OCI-LY1 (cell line): Measurements from ENCODE around the gene HOTAIR.

Experiments
- H2AFZ ChIP-seq: fragments of 200-600 bp; sonication (generic), shearing (Covaris generic); 2 replicates; pipeline ENCODE4 v1.6.0; 2014; ENCODE audit warnings: antibody characterized with exemption, mild to moderate bottlenecking, low read length
- H3F3A ChIP-seq: fragments of 200-600 bp; sonication (generic), shearing (Covaris generic); 2 replicates; pipeline ENCODE4 v1.6.0; 2014; ENCODE audit warnings: mild to moderate bottlenecking, antibody characterized with exemption, low read length, moderate library complexity; ENCODE audit not compliant: insufficient read depth
- H3K27ac ChIP-seq: fragments of 200-600 bp; sonication (generic); 2 replicates; pipeline ENCODE4 v1.5.1; 2014; ENCODE audit warnings: low read length, mixed run types, mild to moderate bottlenecking, low read depth; ENCODE audit not compliant: poor library complexity, severe bottlenecking
- H3K27me3 ChIP-seq: fragments of 200-600 bp; sonication (generic); 2 replicates; pipeline ENCODE4 v1.6.0; 2014; ENCODE audit warnings: antibody characterized with exemption, mild to moderate bottlenecking, low read length, moderate library complexity; ENCODE audit not compliant: insufficient read depth
- H3K36me3 ChIP-seq: fragments of 200-600 bp; sonication (generic); 2 replicates; pipeline ENCODE4 v1.6.1; 2014; ENCODE audit warnings: mild to moderate bottlenecking, antibody characterized with exemption, low read length, moderate library complexity, mixed read lengths; ENCODE audit not compliant: insufficient read depth
- H3K4me1 ChIP-seq: fragments of 200-600 bp; sonication (generic); 2 replicates; pipeline ENCODE4 v1.5.1; 2014; ENCODE audit warnings: mild to moderate bottlenecking, low read length, moderate library complexity; ENCODE audit not compliant: insufficient read depth, severe bottlenecking
- H3K4me2 ChIP-seq: fragments of 200-600 bp; sonication (generic), shearing (Covaris generic); 2 replicates; pipeline ENCODE4 v1.6.1; 2014; ENCODE audit warnings: low read length
- H3K4me3 ChIP-seq: fragments of 200-600 bp; sonication (generic); 2 replicates; pipeline ENCODE4 v1.5.1; 2014; ENCODE audit warnings: low read length, low read depth, mild to moderate bottlenecking, mixed read lengths; ENCODE audit not compliant: poor library complexity, severe bottlenecking
- H3K79me2 ChIP-seq: fragments of 200-600 bp; shearing (Covaris generic); 2 replicates; pipeline ENCODE4 v1.6.1; 2016; ENCODE audit warnings: mixed run types, low read length, mixed read lengths; ENCODE audit not compliant: insufficient read depth
- H3K9ac ChIP-seq: fragments of 200-600 bp; sonication (generic), shearing (Covaris generic); 2 replicates; pipeline ENCODE4 v1.6.1; 2014; ENCODE audit warnings: mild to moderate bottlenecking, low read length, mixed read lengths
- H3K9me2 ChIP-seq: fragments of 200-600 bp; sonication (generic), shearing (Covaris generic); 2 replicates; pipeline ENCODE4 v1.6.1; 2014; ENCODE audit warnings: low read depth, mild to moderate bottlenecking, low read length, mixed read lengths
- H3K9me3 ChIP-seq: fragments of 200-600 bp; shearing (Covaris generic); 2 replicates; pipeline ENCODE4 v1.6.1; 2014; ENCODE audit warnings: low read length, mixed read lengths
- H4K20me1 ChIP-seq: fragments of 200-600 bp; sonication (generic), shearing (Covaris generic); 2 replicates; pipeline ENCODE4 v1.6.0; 2016; ENCODE audit warnings: mild to moderate bottlenecking, low read length; ENCODE audit not compliant: insufficient read depth
- CTCF ChIP-seq: fragments of 200-600 bp; sonication (generic), shearing (Covaris generic); IDR thresholded peaks from 2 replicates; pipeline ENCODE4 v1.5.1; 2017; ENCODE audit warnings: mild to moderate bottlenecking, antibody characterized with exemption, low read length, moderate library complexity, mixed read lengths
- EZH2 ChIP-seq: fragments of 200-600 bp; sonication (generic), shearing (Covaris generic); IDR thresholded peaks from 2 replicates; pipeline ENCODE4 v1.8.0; 2017; ENCODE audit warnings: borderline replicate concordance, mixed run types, mild to moderate bottlenecking, antibody characterized with exemption, low read length, moderate library complexity, mixed read lengths

The HOTAIR gene

DNA sequence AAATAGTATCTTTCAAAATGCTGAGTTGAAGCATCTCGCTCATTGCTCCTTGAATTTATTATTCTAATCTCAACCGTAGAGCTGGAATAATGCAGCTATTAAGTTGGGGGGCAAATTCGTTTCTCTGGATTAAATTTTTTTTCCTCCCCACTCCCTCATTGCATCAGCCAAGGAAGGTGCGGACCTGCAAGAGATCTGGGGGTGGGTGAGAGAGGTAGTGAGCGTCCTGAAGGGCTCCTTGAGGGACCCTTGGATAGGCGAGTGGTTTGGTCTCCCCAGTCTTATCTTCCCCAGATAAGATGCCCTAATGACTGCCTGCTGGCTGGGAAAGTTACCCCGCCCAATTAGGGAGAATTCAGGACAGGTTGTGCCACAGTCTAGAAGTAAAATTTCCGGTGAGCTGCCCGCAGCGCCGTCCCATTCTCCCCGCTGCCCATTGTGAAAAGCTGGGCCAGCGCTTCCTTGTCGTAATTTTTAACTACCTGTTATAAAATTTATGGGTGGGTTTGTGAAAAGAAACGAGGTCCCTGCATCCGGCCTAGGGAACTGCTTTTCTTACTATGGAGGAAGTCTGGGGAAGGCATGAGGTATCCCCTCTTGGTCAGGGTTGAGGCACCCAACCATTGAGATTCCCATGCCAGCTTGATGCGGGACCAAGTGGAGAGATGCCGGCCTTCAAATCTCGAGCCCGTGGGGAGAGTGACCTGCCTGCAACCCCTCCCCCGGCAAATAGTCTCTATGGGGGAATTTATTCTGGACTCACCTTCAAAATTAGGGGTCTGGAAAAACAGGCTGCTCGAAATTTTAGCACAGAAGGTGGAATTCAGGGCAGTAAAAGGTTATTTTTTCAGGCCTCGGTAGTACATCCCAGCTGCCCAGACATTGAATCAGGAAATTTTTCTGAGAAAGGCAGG is 40.5 kb upstream of the HOTAIR start:
- Histone ChIP-seq H3K27ac (no peak overlapping the region), H3K4me1 (peaks cover 22% of the 10 kb centered on the region), H3K4me2 (no peak overlapping the region), H3K9me3 (no peaks in the 10 kb centered on the region), H3K9ac (no peak overlapping the region), H4K20me1 (no peaks in the 10 kb centered on the region), H3K4me3 (no peak overlapping the region), H3F3A (no peaks in the 10 kb centered on the region), H3K79me2 (no peaks in the 10 kb centered on the region), H3K36me3 (no peaks in the 10 kb centered on the region), H2AFZ (no peak overlapping the region), H3K9me2 (no peaks in the 10 kb centered on the region), H3K27me3 (peaks cover 3% of the 10 kb centered on the region; the same call in 1 of the 2 replicates)
- TF ChIP-seq CTCF (no peak), EZH2 (no peak)

- Histone ChIP-seq H3K9ac (no peak overlapping the region), H3K79me2 (no peaks in the 10 kb centered on the region), H3K4me1 (peaks cover 21% of the 10 kb centered on the region), H3F3A (no peaks in the 10 kb centered on the region), H3K27me3 (peaks cover 10% of the 10 kb centered on the region; the same call in 1 of the 2 replicates), H3K9me2 (no peaks in the 10 kb centered on the region), H3K36me3 (no peaks in the 10 kb centered on the region), H2AFZ (no peak overlapping the region), H3K4me3 (no peak overlapping the region), H4K20me1 (no peaks in the 10 kb centered on the region), H3K9me3 (no peaks in the 10 kb centered on the region), H3K27ac (no peak overlapping the region), H3K4me2 (no peak overlapping the region)
- no peak for TF ChIP-seq CTCF
- no peak for TF ChIP-seq EZH2
These were observed 39.7 kb upstream of the HOTAIR start for GRCh38 chr12:54014377-54015017.

- H3K9ac ChIP-seq: no peak overlapping the region
- no peak overlapping the region for H3K27ac ChIP-seq
- peaks cover 10% of the 10 kb centered on the region; the same call in 1 of the 2 replicates for H3K27me3 ChIP-seq
- H3K79me2 ChIP-seq: no peaks in the 10 kb centered on the region
- no peaks in the 10 kb centered on the region for H4K20me1 ChIP-seq
- H3F3A ChIP-seq: no peaks in the 10 kb centered on the region
- no peaks in the 10 kb centered on the region for H3K36me3 ChIP-seq
- H3K4me3 ChIP-seq: no peak overlapping the region
- no peak overlapping the region for H3K4me2 ChIP-seq
- no peak overlapping the region for H2AFZ ChIP-seq
- H3K9me3 ChIP-seq: no peaks in the 10 kb centered on the region
- peaks cover 8% of the 10 kb centered on the region for H3K4me1 ChIP-seq
- no peaks in the 10 kb centered on the region for H3K9me2 ChIP-seq
- TF ChIP-seq EZH2 (no peak), CTCF (0 out of 2 replicates have a peak, but pooled peaks have one; percentile 27)
These were observed 38.1 kb upstream of the HOTAIR start for GRCh38 chr12:54012631-54013409.
